ENCODE results near the gene MYO1D.
A peak's percentile ranks its signal among the peaks of the same experiment; 100 is the strongest.

Gene MYO1D

DNA sequence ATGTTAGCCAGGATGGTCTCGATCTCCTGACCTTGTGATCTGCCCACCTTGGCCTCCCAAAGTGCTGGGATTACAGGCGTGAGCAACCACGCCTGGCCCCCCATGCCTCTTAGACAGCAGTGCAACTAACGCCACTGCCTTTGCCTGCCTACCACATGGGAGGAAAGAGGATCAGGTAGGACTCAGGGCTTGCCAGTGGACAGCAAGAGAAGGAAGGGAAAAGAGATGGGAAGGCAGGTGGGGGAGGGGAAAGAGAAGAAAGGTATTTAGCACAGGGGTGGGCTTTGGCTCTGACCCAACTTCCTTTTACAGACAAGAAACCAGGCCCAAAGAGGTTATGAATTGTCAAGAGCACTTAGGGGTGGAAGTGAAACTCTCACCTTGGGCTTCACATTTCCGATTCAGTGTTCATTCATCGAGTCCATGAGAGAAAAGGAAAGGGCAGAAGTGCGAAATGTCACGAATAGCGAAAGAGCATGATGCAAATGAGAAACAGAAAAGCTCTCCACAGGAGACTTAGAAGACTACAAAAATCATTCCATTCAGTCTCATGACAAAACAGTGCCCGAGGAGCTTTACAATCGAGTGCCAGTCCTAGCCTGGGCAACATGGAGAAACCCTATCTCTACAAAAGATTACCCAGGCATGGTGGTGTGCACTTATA lies 353.8 kb downstream of the MYO1D start:
- no peak for DNase-seq

DNA sequence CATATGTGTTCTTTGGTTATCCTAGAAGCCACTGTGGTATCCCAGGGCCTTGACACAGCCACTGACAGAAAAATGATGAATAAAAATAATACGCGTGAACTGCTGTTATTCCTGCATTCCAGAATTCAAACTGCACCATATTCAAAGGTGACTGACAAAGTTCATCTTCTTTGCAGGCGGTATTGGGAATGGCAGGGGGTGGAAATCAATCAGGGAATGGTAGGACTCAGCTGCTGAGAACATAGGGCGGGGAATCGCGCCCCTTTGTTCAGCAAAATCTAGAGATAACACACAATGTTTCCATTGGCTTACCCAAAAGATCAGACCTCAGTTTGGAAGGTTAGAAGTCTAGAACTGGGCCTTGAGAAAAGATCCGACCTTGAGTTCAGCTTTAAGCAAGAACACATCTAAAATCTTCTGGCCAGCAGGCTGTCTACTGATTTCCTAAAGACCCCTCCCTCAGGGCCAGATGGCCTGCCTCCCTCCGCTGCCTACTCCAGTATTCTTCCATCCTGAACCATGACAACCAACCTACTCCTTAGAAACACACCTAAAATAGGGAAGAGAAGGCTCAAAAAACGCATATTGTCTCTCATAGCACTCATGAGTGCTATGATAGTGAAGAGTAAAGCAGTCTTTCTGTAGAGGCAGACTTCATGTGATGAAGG lies 356.1 kb downstream of the MYO1D start:
- DNase-seq: no peak

- DNase-seq: peak in 1 of 2 experiments; percentile 17
These were observed 356.7 kb downstream of the MYO1D start for GRCh38 chr17:32520104-32520701.

DNA sequence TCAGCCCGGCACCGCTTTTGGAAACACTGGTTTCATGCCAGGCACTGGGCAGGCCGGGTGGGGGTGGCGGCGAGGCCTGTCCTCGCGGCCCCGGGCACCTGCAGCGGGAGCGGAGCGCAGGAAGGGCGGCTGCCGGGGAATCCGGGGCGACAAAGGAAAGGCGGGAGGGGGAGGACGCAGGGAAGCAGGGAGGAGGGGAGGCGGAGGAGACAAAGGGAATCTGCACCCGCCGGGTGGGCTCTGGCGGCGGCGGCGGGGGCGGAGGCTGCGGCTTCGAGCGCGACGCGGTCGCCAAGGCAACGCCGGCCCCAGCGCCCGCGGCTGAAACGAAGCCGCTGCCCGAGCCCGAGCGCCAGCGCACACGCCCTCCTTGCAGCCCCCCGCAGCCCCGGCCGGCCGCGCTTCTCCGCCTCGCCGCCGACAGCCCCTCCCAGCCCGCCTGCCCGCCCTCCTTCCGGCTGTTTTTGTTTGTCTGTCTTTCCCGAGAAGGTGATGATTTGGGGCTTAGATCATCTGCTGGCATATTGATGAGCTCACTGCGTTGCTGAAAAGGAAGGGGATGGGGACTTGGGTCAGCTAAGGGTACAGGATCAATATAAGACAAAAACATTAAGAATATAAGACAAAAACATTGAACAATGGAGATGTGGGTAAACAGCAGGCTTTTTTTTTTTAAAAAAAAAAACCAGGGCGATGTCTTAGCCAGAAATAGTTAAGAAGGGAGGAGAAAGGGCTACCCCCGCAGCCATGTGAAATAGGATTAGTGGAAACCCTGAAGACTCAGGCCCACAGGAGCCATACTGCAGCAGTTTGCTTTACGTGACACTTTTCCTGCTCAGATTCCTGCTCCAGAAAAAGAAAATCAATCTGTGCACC lies 357.5 kb downstream of the MYO1D start:
- DNase-seq: peak; percentile 82 to 83

GRCh38 chr17:32518646-32519227 lies 358.2 kb downstream of the MYO1D start:
- no peak for DNase-seq

DNA sequence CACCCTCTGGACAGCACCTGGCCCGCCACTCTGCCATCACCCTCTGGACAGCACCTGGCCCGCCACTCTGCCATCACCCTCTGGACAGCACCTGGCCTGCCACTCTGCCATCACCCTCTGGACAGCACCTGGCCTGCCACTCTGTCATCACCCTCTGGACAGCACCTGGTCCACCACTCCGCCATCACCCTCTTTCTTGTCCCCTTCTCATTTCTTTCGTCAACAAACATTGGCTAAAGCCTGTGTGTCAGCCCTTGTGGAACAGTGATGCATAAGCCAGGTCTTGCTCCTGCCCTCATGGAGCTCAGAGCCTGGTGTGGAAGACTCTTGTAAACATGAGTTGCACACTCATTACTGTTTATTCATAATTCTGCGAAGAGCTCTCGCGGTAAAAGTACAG lies 358.9 kb downstream of the MYO1D start:
- no peak for DNase-seq

DNA sequence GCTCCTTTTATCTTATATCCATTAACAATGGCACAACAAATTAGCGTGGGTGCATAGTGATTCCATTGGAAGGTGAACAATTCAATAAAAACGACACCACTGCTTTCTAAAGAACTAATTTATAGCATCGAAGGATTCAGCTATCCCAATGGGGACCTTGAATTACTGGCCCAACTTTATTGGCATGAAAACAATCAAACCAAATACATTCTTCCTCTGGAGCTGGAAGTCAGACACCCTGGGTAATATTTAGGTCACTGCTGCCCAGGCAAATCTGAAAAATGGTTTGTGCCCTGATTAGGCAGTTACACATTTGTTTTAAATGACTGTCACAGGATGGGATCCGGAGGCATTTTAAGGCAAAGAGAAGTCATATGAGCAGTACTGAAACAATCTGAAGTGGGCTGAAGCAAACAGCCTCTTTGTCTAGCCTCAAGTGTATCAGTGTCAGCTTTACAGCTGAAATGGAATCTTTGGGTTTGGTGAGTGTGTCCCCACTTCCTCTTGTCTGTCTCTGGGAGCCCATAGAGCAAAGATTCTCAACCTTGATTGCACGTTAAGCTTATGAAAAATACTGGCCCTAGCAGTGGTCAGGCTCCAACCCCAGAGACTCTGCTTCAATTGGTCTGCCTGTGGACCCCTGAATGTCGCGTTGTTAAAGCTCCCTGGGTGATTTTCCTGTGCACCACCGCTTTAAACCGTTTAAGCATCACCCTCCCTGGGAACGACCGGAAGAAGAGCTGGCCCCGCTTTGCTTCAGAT lies 359.8 kb downstream of the MYO1D start:
- DNase-seq: no peak

GRCh38 chr17:32516450-32516849 lies 360.5 kb downstream of the MYO1D start:
- peak in 1 of 2 experiments; percentile 42 for DNase-seq

DNA sequence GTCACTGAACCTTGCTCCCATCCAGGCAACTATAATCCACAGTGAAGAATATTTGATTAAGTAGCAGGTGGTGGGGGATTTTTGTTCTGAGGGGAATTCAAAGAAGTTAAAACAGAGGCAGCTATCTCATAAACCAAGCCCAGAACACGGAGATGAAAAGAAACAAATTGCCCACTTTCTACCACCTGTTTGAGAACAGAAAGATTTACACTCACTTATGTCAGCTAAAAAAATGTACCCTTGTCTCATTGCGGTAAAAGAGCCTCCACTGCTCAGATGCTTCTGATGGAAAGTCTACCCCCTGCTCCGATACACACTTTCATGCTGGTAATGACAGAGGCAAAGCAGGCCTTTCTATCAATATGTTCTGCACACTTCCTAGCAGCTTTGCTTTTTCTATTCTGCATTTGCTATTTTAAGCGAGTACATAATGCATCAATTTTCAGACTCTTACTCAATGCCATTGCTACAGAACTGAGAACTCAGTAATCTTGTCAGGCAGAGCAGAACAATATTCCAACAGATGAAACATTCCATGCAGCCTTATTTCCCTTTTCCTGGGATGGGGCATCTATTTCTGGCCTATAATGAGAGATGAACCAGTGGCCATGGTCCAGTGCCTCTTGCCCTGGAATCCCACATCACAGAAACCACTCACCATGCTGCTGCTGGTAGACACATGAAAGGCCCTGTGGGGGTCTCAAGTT lies 361.1 kb downstream of the MYO1D start:
- no peak for DNase-seq

DNA sequence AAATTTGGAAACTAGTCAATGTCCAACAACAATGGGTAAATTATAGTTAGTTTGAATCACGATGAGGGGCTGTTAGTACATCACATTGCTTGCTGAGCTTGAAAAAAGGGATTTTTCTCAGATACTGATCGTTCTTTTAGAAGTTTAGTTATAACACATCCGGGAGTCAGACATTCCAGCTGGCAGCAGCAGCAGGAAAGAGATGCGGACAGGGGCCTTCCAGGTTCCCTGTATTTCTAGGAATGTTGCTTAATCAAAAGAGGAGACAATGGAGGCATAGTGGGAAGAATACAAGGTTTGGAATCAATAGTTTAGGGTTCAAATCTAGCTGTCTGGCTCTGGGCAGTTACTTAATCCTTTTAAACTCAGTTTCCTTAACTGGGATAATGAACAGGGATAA lies 362.3 kb downstream of the MYO1D start:
- no peak for DNase-seq

DNA sequence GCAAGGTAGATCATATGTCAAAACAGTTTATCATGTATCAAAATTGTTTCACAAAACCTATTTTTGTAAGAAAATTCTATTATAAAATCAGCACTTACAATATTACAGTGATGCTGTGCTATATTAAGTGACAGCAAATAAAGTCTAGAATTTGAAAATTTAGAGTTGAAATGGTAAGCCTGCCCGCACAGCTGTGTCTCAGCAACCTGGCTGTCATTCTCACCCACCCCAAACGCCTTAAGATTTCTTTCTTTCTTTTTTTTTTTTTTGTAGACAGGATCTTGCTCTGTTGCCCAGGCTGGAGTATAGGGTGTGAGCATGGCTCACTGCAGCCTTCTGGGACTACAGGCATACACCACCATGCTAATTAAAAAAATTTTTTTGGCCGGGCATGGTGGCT lies 363.3 kb downstream of the MYO1D start:
- DNase-seq: no peak

DNA sequence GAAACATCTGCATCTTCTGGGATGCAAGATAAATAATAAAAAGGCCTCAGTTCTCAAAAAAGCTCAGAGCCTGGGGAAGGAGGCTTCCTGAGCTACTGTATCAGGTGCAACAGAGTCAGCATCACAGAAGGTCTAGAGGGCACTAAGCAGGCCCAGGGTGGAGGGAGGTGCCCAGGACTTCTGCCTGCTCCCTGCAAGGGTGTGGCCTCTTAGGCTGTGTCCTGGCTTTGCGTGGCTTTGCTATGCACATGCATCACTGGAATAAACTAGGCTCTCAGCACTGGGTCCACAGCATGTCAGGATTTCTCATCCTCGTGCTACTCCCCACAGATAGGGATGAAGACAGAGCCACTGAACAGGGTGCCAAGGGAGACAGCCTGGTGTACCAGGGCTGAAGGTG lies 364.6 kb downstream of the MYO1D start:
- DNase-seq: no peak

GRCh38 chr17:32510466-32510865 lies 366.5 kb downstream of the MYO1D start:
- DNase-seq: no peak

DNA sequence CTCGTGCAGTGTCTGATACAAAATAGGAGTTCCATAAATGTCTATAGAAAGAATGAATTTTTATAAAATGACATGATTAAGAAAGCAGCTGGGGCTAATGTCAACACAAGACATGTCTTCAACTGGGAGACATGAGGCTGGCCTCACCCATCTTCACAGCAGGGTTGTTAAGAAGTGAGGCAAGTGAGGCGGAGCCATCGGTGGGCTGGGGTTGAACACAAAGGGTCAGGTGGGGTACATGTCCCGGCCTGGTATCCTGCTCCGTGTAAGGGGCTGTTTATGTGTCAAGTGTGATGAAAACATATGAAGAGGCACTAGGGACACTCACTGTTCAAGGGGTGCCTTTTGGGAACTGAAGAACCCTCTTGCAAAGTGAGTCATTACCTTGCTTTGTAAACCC lies 368.0 kb downstream of the MYO1D start:
- DNase-seq: no peak

DNA sequence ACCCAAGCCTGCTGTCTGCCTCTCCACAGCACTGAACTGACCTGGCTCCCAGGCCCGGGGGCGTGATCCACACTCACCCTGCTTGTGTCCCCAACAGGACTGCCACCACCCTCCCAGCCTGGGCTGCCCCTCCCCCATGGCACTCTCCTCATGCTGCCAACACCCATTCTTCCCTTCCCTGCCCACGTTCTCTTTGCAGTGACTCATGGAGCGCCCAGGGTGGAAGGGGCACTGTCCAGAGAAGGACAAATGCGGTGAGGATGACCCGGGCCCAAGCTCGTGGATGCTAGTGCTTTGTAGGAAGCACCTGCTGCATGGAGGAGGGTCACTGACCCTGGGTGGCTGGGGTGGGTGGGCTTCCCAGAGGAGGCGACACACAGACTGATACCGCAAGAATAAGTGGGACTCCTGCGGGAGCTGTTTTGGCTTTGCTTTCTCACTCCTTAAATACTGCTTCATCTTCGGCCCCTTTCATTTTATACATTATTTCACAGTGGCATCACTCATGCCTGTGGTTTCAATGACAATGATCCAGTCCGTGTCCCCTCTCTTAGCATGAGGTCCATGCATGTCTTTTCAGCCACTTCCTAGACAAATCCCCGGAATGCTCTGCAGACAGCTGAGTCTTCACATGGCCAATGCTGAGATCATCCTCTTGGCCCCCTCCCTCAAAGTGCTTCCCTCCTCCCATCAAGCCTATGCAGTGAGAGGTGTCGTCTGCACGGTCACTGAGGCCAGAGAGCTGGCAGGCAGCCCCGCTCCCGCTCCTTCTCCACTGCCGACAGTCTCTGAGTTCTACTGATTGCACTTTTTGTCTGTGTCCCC lies 372.5 kb downstream of the MYO1D start:
- no peak for DNase-seq

GRCh38 chr17:32503251-32504165 lies 373.4 kb downstream of the MYO1D start:
- DNase-seq: no peak

DNA sequence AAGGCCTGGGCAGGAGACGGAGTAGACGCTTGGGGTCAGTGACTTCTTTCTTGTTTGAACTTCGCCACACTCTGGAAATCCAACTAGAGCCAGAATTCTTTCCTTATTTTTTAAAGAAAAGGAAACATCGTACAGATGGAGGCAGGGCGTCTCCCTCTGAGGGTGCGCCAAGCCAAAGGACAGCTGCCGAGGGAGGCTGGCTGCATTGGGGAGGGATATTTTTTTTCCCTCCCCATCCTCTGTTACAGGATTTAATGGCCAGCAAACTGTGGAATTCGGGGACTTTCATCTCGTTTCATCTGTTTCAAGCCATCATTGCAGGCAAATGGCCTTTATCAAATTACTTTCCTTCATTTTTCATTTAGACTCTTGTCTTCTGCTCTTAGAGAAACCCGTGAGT lies 374.2 kb downstream of the MYO1D start:
- DNase-seq: no peak

DNA sequence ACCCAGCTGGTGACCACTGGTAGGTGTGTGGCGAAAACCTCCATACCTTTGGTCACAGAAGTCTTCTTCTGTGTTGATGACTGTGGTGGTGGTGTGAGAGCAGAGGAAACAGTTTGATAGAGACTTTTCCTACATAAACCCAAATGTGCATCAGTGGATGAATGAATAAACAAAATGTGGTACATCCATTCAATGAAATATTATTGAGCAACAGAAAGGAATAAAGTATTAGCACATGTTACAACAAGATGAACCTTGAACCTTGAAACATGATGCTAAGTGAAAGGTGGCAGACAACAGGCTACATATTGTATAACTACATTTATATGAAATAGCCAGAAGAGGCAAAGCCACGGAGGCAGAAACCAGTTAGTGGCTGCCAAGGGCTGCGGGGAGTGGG lies 374.9 kb downstream of the MYO1D start:
- no peak for DNase-seq

GRCh38 chr17:32498391-32498790 lies 378.5 kb downstream of the MYO1D start:
- peak in 1 of 2 experiments; percentile 38 for DNase-seq
